Transverse colon (tissue), 4 donors: ENCODE data around the gene IL15RA. TPM values are rescaled to one million over a fixed set of nuclear protein-coding genes. Genes with fewer than 3 reads are reported as not detected.

ENCODE experiments used
- DNase-seq: peaks from one replicate; pipeline ENCODE4 v3.0.0-alpha.2; 2019
- H3K27ac ChIP-seq, 4 donors: fragments of 200-600 bp; sonication (generic); 2 replicates each; pipeline ENCODE4 v1.5.1; 2016 to 2018; ENCODE audit warnings: inconsistent platforms in 4 of 4
- H3K27me3 ChIP-seq: fragments of 200-600 bp; sonication (generic); 2 replicates; pipeline ENCODE4 v1.5.1; 2017; ENCODE audit warnings: inconsistent platforms
- H3K36me3 ChIP-seq, 4 donors: fragments of 200-600 bp; sonication (generic); 2 replicates each; pipeline ENCODE4 v1.5.1; 2017 to 2019; ENCODE audit warnings: inconsistent platforms in 4 of 4
- H3K4me1 ChIP-seq, 4 donors: fragments of 200-600 bp; sonication (generic); 2 replicates each; pipeline ENCODE4 v1.5.1; 2017 to 2020; ENCODE audit warnings: inconsistent platforms in 4 of 4
- H3K4me3 ChIP-seq, 4 donors: fragments of 200-600 bp; sonication (generic); 1 replicate in 1 of 4; 2 replicates in 3 of 4; pipeline versions ENCODE4 v1.5.1 to v1.6.1; 2017 to 2019; ENCODE audit warnings: inconsistent platforms in 4 of 4
- H3K9me3 ChIP-seq, 2 donors: fragments of 200-600 bp; sonication (generic); 2 replicates each; pipeline ENCODE4 v1.5.1; 2017 to 2019; ENCODE audit warnings: inconsistent platforms in 2 of 2
- CTCF ChIP-seq, 5 experiments: fragments of 200-600 bp in 3 of 5; fragments of 450-650 bp in 2 of 5; sonication (generic) in 3 of 5; IDR thresholded peaks; 1 replicate in 2 of 5; 2 replicates in 3 of 5; pipeline ENCODE4 v1.5.1; 2016 to 2017; ENCODE audit warnings: antibody characterized with exemption in 5 of 5, inconsistent platforms in 3 of 5, mild to moderate bottlenecking in 2 of 5, moderate library complexity in 1 of 5
- EP300 ChIP-seq: sonication (generic); formaldehyde crosslinking; IDR thresholded peaks from one replicate; pipeline ENCODE4 v1.6.1; 2017; ENCODE audit warnings: antibody characterized with exemption, low read depth
- POLR2A ChIP-seq: fragments of 450-650 bp; IDR thresholded peaks from one replicate; pipeline ENCODE4 v1.6.1; 2016; ENCODE audit warnings: antibody characterized with exemption, mild to moderate bottlenecking, moderate library complexity
- POLR2AphosphoS5 ChIP-seq, 3 donors: sonication (generic); formaldehyde crosslinking; IDR thresholded peaks; one replicate each; pipeline ENCODE4 v1.6.1; 2016; ENCODE audit warnings: antibody characterized with exemption in 3 of 3
- WGBS, 2 donors: methylation state at CpG; one replicate each; pipeline ENCODE4 v1.1.5; 2018; ENCODE audit warnings: low coverage in 1 of 2; 5-methylcytosine and 5-hydroxymethylcytosine counted together
- in situ Hi-C, 4 donors: fragments of 200-750 bp; cut with MboI; loops; one replicate each; pipeline versions ENCODE4 v1.15.0 to v1.15.1; 2017; ENCODE audit warnings: low sequenced_read_pairs in 3 of 4, low pct_ligation_motif_present in 1 of 4, low pct_unique_long_range_greater_than_20kb in 1 of 4
- intact Hi-C: fragments of 100-400 bp; cut with DNase I; formaldehyde crosslinking; loops from one replicate; pipeline ENCODE4 v1.15.1; 2023; ENCODE audit warnings: low total_unique reads
- total RNA-seq, 4 donors: library from RNA; depleted of rRNA; stranded (reverse); fragments of >200 nt; gene quantifications; one replicate each; pipeline ENCODE4 v1.1.0, GENCODE V29; 2016

The IL15RA gene
- total RNA-seq, 4 donors from 2014 or later, result 3.7 to 58.1 (median 24.6) TPM

GRCh38 chr10:5953676-5954075 is 23.7 kb downstream of the IL15RA start:
- TF ChIP-seq POLR2A (no peak), CTCF (IDR thresholded peaks at IDR 0.05) (no peak)
- no peak for DNase-seq
- in situ Hi-C loops, result no loop called here

DNA sequence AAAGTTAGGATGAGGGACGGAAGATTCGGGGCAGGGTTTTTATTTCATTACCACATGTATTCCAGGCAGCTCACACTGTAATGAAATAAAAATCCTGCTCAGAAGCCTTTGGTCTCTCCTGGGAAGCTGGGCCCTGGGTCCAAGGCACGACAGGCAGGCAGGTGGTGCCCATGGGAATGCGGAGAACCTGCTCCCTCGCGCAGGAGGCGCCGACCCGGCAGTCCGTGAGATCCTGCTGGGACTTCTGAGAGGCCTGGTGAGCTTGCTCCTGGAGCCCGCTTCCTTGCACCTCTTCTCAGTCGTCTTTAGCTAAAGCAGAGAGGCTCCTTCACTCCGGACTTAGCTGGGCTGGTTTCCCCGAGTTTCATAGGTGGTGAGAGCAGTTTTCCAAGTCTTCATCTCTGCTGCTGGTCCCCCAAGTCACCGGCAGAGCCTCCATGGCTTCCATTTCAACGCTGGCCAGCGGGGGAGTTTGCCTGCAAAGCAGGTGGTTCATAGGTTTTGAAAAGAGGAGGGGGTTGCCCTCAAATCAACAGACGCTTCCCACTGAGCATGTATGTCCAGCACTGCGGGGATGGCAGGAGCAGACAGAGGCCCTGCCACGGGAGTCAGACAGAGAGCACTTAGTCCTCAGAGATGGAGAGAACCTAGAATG is 24.5 kb downstream of the IL15RA start:
- WGBS, 2 donors, result 91% methylated on average over 20 of the region's 20 CpGs; no CpG with 5 or more reads in 1 of the 2 donors
- Histone ChIP-seq H3K4me3 (no peak overlapping the region), H3K36me3 (no peaks in the 10 kb centered on the region), H3K4me1 (peaks cover 0 to 11% (median 4%) of the 10 kb centered on the region in 4 donors), H3K27ac (no peak overlapping the region), H3K9me3 (no peaks in the 10 kb centered on the region), H3K27me3 (no peaks in the 10 kb centered on the region)
- DNase-seq, result no peak
- TF ChIP-seq POLR2A, result no peak
- no peak for TF ChIP-seq POLR2AphosphoS5 (IDR thresholded peaks at IDR 0.05)
- TF ChIP-seq EP300, result no peak
- no peak for TF ChIP-seq CTCF (IDR thresholded peaks at IDR 0.05)
- intact Hi-C loops, result no loop called here
- in situ Hi-C loops, result no loop called here

More at GRCh38 chr10:5953676-5954075, 23.7 kb downstream of the IL15RA start:
- 87 to 95% methylated on average over 4 to 5 of the region's 5 CpGs for WGBS, 2 donors
- intact Hi-C loops, result no loop called here
- no peaks in the 10 kb centered on the region for H3K9me3 ChIP-seq
- peaks cover 0 to 6% (median 0%) of the 10 kb centered on the region in 4 donors for H3K36me3 ChIP-seq
- peaks cover 0 to 11% (median 4%) of the 10 kb centered on the region in 4 donors for H3K4me1 ChIP-seq
- H3K4me3 ChIP-seq, result no peak overlapping the region
- no peaks in the 10 kb centered on the region for H3K27me3 ChIP-seq
- no peak overlapping the region for H3K27ac ChIP-seq

DNA sequence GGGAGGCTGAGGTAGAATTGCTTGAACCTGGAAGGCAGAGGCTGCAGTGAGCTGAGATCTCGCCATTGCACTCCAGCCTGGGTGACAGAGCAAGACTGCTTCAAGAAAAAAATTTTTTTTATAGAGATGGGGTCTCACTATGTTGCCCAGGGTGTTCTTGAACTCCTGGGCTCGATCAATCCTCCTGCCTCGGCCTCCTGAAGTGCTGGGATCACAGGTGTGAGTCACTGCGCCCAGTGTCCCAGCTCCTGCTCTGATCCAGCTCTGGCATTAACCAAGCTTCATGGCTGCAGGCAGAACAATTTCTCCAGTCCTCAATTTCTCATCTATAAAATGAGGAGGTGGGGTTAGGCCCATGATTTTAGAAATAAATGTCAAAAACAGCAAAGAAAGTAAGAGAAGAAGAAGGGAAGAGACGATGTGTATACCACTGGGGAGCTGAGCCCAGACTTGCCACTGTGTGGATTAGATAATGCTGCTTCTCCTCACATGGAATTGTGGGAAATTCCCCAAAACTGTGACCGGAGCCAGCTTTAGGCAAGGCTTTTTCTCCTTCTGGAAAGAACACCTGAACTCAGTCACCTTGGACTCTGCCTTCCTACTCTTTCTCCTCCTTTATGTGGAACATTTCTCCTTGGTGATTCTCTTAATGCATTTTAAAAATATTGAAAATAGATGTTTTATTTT is 25.5 kb downstream of the IL15RA start:
- TF ChIP-seq POLR2A, result no peak
- no peak for TF ChIP-seq POLR2AphosphoS5 (IDR thresholded peaks at IDR 0.05)
- TF ChIP-seq CTCF (IDR thresholded peaks at IDR 0.05), result no peak
- TF ChIP-seq EP300, result no peak
- no peaks in the 10 kb centered on the region for H3K27me3 ChIP-seq
- intact Hi-C loops, result no loop called here
- in situ Hi-C loops, result no loop called here
- H3K4me1 ChIP-seq, result peaks cover 0 to 11% (median 4%) of the 10 kb centered on the region in 4 donors
- DNase-seq, result no peak
- no peaks in the 10 kb centered on the region for H3K9me3 ChIP-seq
- H3K27ac ChIP-seq, result peak overlapping the region in 2 of 4 donors; percentile 5 to 10
- H3K36me3 ChIP-seq, result no peaks in the 10 kb centered on the region
- no peak overlapping the region for H3K4me3 ChIP-seq
- WGBS, 2 donors, result 74 to 92% methylated on average over 3 to 6 of the region's 6 CpGs

DNA sequence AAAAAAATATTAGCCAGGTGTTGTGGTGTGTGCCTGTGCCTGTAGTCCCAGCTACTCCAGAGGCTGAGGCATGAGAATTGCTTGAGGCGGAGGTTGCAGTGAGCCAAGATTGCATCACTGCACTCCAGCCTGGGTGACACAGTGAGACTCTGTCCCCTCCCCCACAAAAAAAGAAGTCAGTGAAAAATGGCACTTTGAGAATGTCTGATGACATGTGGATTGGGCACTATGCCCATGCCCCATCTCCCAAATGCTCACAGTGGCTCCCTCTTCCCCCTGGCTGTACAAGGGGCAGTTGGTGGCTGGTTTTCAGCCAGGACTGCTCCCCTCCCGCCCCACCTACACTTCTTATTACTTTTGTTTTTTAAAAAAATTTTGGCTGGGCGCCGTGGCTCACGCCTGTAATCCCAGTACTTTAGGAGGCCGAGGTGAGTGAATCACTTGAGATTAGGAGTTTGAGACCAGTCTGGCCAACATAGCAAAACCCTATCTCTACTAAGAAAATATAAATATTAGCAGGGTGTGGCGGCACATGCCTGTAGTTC is 26.1 kb downstream of the IL15RA start:
- no peak overlapping the region for H3K4me3 ChIP-seq
- TF ChIP-seq CTCF (IDR thresholded peaks at IDR 0.05), result no peak
- TF ChIP-seq POLR2A, result no peak
- no peak for TF ChIP-seq EP300
- TF ChIP-seq POLR2AphosphoS5 (IDR thresholded peaks at IDR 0.05), result no peak
- H3K36me3 ChIP-seq, result no peaks in the 10 kb centered on the region
- H3K27ac ChIP-seq, result peak overlapping the region in 2 of 4 donors; percentile 5 to 10
- no peak for DNase-seq
- no peaks in the 10 kb centered on the region for H3K27me3 ChIP-seq
- in situ Hi-C loops, result no loop called here
- H3K4me1 ChIP-seq, result peaks cover 0 to 12% (median 4%) of the 10 kb centered on the region in 4 donors
- WGBS, 2 donors, result 79 to 83% methylated on average over 4 to 7 of the region's 7 CpGs
- intact Hi-C loops, result no loop called here
- no peaks in the 10 kb centered on the region for H3K9me3 ChIP-seq
